Stimulated activated CD4-positive, alpha-beta T cell treated with anti-CD3 and anti-CD28 coated beads, Interleukin-2, amount 100 ng/mL, for 4 hours (primary cell): ENCODE results near the gene CIRBP.
"Not testable (repeated sequence)": the region's sequence is repeated elsewhere in the genome, so short reads cannot be mapped to it uniquely, and the experiment has no call there.

ENCODE experiments used
- DNase-seq: peaks from one replicate; pipeline ENCODE4 v3.0.0-alpha.2; 2020; ENCODE audit warnings: low read depth

The CIRBP gene

GRCh38 chr19:1293782-1294604 lies 24.9 kb downstream of the CIRBP start:
- DNase-seq: no peak

- DNase-seq: no peak
Measured at GRCh38 chr19:1294688-1295087, 25.6 kb downstream of the CIRBP start.

GRCh38 chr19:1295169-1296012 lies 26.3 kb downstream of the CIRBP start:
- no peak for DNase-seq

- DNase-seq: no peak
Measured at GRCh38 chr19:1296078-1296477, 26.9 kb downstream of the CIRBP start.

DNA sequence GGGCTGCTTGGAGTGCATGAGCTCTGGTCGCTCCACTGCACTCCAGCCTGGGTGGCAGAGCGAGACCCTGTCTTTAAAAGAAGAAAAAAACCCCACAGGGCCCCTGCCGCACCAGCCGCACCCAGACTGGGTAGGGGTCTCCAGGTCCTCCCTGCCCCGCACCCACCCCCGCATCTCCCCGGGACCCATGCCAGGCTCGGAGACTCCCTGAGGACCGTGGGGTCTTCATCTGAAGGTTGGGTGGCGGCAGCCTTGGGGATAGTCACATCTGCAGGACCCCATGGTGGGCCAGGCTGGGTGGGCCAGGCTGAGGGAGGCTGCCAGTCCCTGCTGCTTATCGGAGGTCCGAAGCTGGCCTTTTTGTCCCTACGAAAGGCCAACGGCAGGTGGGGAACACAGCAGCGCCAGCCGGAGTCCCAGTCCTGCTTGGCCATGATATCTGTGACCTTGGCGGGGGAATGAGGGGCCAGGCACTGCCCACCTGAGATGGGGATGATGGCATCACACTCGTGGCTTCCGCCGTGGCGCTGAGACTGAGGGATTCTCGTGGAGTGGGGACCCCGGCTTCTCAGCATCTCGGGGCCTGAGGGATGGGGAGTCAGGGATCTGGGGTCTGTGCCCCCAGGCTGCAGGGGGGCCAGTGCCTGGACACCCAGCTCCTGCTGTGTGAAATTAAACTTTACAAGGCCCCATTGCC lies 27.6 kb downstream of the CIRBP start:
- no peak for DNase-seq

- DNase-seq: no peak
Measured at GRCh38 chr19:1298235-1298634, 29.1 kb downstream of the CIRBP start.

- DNase-seq: no peak
Measured at GRCh38 chr19:1299801-1300200, 30.7 kb downstream of the CIRBP start.

DNA sequence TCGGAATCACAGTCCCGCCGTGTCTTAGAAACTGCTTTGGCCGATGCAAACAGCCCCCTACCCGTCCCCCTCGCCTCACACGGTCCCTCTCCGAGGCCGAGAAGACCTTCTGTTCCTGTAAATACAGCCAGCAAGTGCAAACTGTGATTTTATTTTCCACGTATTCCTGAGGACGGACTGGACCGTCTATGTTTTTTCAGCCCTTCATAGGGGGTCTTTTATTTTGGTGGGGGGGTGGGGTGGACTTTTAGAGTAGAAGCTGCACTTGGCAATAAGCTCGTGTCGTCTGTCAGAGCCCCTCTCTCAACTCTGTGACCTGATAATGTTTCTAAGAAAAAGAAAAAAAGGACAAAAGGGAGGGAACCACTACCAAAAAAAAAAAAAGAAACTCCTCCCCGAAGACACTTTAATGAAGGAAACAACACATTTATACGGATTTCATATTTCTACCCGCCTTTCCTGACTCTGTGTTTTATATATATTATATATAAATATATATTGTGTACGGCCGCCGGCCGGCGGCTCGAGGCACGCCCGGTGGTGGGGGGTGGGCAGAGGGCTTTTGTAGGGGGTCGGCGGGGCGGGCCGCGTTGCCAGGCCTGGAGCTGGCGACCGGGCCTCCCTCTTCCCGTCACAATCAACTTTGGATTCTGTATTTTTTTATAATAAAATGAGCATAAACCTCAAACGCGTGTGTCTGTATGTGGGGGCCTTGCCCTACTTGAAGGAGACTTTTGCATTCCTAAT lies 31.8 kb downstream of the CIRBP start:
- DNase-seq: no peak

DNA sequence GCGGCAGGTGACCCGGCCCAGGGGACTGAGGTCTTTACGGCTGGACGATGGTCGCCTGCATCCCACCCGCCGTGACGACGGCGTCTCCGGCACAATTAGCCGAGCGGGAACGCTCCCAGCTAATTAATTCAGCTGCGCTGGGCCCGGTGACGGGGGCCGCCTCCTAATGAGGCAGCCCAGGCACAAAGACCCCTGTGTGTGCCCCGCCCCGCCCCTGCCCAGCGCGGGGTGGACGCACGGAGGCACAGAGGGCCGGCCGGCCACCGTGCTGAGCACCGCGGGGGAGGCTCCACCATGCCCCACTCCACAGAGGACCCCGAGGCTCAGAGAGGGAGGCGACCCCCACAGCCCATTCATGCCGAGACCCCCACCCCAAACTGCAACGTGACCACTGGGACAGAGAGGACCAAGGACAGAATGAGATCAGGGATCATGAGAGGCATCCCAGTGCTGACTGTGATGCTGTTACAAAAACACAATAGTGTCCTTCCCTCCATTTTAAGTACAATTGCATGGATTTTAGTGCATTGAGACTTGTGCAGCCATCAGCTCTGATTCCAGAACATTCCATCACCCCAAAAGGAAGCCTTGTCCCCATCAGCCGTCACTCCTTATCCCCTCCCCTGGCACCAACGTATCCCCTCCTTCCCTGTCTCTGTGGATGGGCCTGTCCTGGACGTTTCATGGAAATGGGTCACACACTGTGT lies 33.6 kb downstream of the CIRBP start:
- DNase-seq: no peak

- no peak for DNase-seq
Measured at GRCh38 chr19:1304197-1304924, 35.2 kb downstream of the CIRBP start.

GRCh38 chr19:1305354-1305753 lies 36.2 kb downstream of the CIRBP start:
- not testable (repeated sequence) for DNase-seq

GRCh38 chr19:1307320-1307719 lies 38.2 kb downstream of the CIRBP start:
- DNase-seq: no peak

DNA sequence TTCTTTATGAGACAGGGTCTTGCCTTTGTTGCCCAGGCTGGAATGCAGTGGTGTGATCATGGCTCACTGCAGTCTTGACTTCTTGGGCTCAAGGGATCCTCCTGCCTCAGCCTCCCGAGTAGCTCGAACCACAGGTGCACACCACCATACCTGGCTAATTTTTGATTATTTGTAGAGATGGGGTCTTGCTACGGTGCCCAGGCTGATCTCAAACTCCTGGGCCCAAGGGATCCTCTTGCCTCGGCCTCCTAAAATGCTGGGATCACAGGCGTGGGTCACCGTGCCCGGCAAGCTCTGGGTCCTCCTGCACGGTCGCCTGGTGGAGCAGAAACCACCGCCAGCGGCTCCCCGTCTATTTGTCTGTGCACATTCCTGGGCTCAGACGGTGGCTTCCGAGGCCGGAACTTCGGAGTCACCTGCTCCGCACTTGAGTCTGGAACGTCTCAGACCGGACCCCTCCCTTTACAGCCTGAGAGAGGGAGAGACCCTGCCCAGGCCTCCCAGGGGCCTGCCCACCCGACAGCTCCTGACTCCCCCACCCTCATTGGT lies 38.7 kb downstream of the CIRBP start:
- no peak for DNase-seq

- DNase-seq: no peak
Measured at GRCh38 chr19:1308718-1309117, 39.6 kb downstream of the CIRBP start.

DNA sequence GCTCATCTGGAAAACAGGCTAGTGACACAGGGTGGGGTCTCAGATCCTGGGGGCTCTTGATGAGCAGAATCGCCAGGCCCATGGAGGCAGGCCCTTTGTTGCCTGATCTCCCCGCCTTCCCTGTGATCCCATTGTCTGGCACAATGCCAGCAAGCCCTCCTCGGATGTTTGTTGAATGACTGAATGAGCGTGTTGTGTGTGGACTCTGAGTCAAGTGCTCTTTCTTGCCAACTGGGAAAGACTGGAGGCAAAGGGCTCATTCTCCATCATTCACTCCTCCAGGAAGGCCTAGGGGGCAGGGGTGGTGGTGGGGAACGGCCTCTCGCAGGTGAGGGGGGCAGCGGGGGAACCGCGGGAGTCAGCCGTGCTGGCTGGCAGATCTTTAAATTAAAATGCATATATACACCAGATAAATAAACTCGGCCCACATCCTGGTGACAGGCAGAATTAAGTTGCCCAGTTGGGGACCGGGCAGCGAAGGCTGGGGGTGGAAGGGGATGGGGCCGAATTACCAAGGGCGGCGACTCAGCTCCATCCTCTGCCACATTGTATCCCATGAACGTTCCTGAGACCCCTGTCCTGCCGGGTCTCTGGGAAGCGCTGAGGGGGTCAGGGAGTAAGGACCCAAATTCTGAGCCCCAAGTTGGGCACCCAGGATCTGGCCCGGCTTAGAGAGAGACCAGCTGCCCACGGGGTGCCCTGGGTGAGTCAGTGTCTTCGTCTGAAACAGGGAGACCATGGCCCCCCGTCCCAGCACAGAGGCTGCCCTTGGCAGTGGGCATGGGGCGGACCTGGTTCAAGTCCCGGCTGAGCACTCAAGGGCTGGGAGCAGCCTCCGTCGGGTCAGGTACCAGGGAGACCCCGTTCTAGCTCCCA lies 41.1 kb downstream of the CIRBP start:
- DNase-seq: no peak

- DNase-seq: no peak
Measured at GRCh38 chr19:1310853-1311180, 41.7 kb downstream of the CIRBP start.

GRCh38 chr19:1311543-1312091 lies 42.5 kb downstream of the CIRBP start:
- no peak for DNase-seq

GRCh38 chr19:1312767-1313694 lies 43.9 kb downstream of the CIRBP start:
- DNase-seq: no peak
